GM18499 (cell line): ENCODE measurements around the gene HOXA5.

Experiments
- ATAC-seq: cut with Tn5 transposase; IDR thresholded peaks from one replicate; pipeline ENCODE4 v1.9.1; 2021; ENCODE audit warnings: moderate number of reproducible peaks; ENCODE audit not compliant: insufficient read depth, unreplicated experiment

Gene HOXA5

GRCh38 chr7:27172315-27172774 is 28.9 kb upstream of the HOXA5 start:
- no peak for ATAC-seq

GRCh38 chr7:27171637-27172314 is 28.3 kb upstream of the HOXA5 start:
- no peak for ATAC-seq

GRCh38 chr7:27171325-27171636 is 27.8 kb upstream of the HOXA5 start:
- no peak for ATAC-seq

GRCh38 chr7:27170426-27171324 is 27.2 kb upstream of the HOXA5 start:
- no peak for ATAC-seq

GRCh38 chr7:27169658-27170425 is 26.4 kb upstream of the HOXA5 start:
- no peak for ATAC-seq

GRCh38 chr7:27168265-27168947 is 24.9 kb upstream of the HOXA5 start:
- no peak for ATAC-seq

GRCh38 chr7:27167916-27168264 is 24.4 kb upstream of the HOXA5 start:
- no peak for ATAC-seq

GRCh38 chr7:27166531-27167505 is 23.3 kb upstream of the HOXA5 start:
- ATAC-seq: no peak

GRCh38 chr7:27165996-27166530 is 22.6 kb upstream of the HOXA5 start:
- no peak for ATAC-seq

GRCh38 chr7:27165089-27165995 is 21.9 kb upstream of the HOXA5 start, which contains the start of gene HOXA9:
Gene HOXA9, minus strand, starts transcription at chr7:27165537. Its CDS starts 80 bp downstream, at chr7:27165457.
- ATAC-seq: no peak

GRCh38 chr7:27164367-27165088 is 21.0 kb upstream of the HOXA5 start:
- no peak for ATAC-seq

- no peak for ATAC-seq
Observed at GRCh38 chr7:27164045-27164366, 20.5 kb upstream of the HOXA5 start.

- no peak for ATAC-seq
Observed at GRCh38 chr7:27163288-27164044, 20.0 kb upstream of the HOXA5 start.

GRCh38 chr7:27162561-27163287 is 19.2 kb upstream of the HOXA5 start:
- ATAC-seq: no peak

- ATAC-seq: no peak
Observed at GRCh38 chr7:27161721-27162560, 18.5 kb upstream of the HOXA5 start.
